Measurements from ENCODE around the gene TMEM176A. TPM values are rescaled to one million over a fixed set of nuclear protein-coding genes. Genes with fewer than 3 reads are reported as not detected.
A peak's percentile ranks its signal among the peaks of the same experiment; 100 is the strongest.

The TMEM176A gene
- total and polyA plus RNA-seq, 2 experiments from 2014 or later = not detected

GRCh38 chr7:150838965-150839650, 38.5 kb downstream of the TMEM176A start:
- H4K20me1 ChIP-seq (ENCODE audit: insufficient read depth) = no peaks in the 10 kb centered on the region
- H3K4me3 ChIP-seq = no peak overlapping the region
- H3K9ac ChIP-seq = no peak overlapping the region
- WGBS, 2 experiments (ENCODE audit: low coverage in 1 of 2, low lambda C conversion rate in 2 of 2, missing lambda C conversion rate in 2 of 2) = 35 to 43% methylated on average over 7 of the region's 7 CpGs
- H3K4me2 ChIP-seq (ENCODE audit: unreplicated experiment) = no peak overlapping the region
- no peak for DNase-seq
- no peaks in the 10 kb centered on the region for H3K36me3 ChIP-seq (ENCODE audit: low read depth)
- no peaks in the 10 kb centered on the region for H3K4me1 ChIP-seq (ENCODE audit: insufficient read depth)
- no peak overlapping the region for H3K27ac ChIP-seq
- in situ Hi-C loops (cut with MboI) = no loop called here
- no peaks in the 10 kb centered on the region for H3K79me2 ChIP-seq (ENCODE audit: insufficient read depth)
- no peaks in the 10 kb centered on the region for H3K9me3 ChIP-seq (ENCODE audit: low read depth)
- no peaks in the 10 kb centered on the region for H3F3A ChIP-seq (ENCODE audit: insufficient read depth)
- no peak for TF ChIP-seq EZH2phosphoT487 (IDR thresholded peaks at IDR 0.05; ENCODE audit: insufficient read depth, low read depth)
- no peak for TF ChIP-seq EZH2 (IDR thresholded peaks at IDR 0.05; ENCODE audit: insufficient read depth, poor library complexity, severe bottlenecking)
- H3K9me2 ChIP-seq (ENCODE audit: insufficient read depth) = no peaks in the 10 kb centered on the region
- H3K27me3 ChIP-seq (replicated peaks; ENCODE audit: insufficient read depth) = no peaks in the 10 kb centered on the region
- H2AFZ ChIP-seq = no peak overlapping the region

DNA sequence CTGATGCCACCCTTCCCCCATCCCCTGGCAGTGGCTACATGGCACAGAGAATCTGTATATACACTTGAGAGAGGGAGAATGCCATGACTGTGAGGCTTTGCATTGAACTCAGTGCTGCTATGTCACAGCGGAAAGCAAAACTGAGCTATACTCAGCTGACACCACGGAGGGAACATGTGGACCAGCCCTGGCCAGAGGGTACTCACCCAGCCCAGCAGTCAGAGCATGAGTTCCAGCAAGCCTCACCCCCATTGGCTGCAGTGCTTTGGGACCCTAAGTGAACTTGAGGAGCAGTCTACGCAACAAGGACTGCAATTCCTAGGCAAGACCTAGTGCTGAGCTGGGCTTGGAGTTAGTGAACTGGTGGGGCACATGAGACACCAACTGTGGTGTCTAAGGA, 41.4 kb downstream of the TMEM176A start:
- Histone ChIP-seq H3K79me2 (ENCODE audit: insufficient read depth) (no peaks in the 10 kb centered on the region), H3K9me3 (ENCODE audit: low read depth) (no peaks in the 10 kb centered on the region), H3F3A (ENCODE audit: insufficient read depth) (no peaks in the 10 kb centered on the region), H2AFZ (no peak overlapping the region), H4K20me1 (ENCODE audit: insufficient read depth) (no peaks in the 10 kb centered on the region), H3K36me3 (ENCODE audit: low read depth) (no peaks in the 10 kb centered on the region), H3K9ac (no peak overlapping the region), H3K9me2 (ENCODE audit: insufficient read depth) (no peaks in the 10 kb centered on the region), H3K27ac (no peak overlapping the region), H3K4me3 (no peak overlapping the region), H3K4me2 (ENCODE audit: unreplicated experiment) (no peak overlapping the region), H3K4me1 (ENCODE audit: insufficient read depth) (no peaks in the 10 kb centered on the region), H3K27me3 (replicated peaks; ENCODE audit: insufficient read depth) (0 out of 2 replicates have a peak, but pooled peaks cover 2% of the 10 kb centered on the region)
- TF ChIP-seq EZH2phosphoT487 (IDR thresholded peaks at IDR 0.05; ENCODE audit: insufficient read depth, low read depth) = no peak
- TF ChIP-seq EZH2 (IDR thresholded peaks at IDR 0.05; ENCODE audit: insufficient read depth, poor library complexity, severe bottlenecking) = no peak
- WGBS, 2 experiments (ENCODE audit: low coverage in 1 of 2, low lambda C conversion rate in 2 of 2, missing lambda C conversion rate in 2 of 2) = 37 to 43% methylated on average over 3 of the region's 3 CpGs
- in situ Hi-C loops (cut with MboI) = no loop called here
- no peak for DNase-seq

DNA sequence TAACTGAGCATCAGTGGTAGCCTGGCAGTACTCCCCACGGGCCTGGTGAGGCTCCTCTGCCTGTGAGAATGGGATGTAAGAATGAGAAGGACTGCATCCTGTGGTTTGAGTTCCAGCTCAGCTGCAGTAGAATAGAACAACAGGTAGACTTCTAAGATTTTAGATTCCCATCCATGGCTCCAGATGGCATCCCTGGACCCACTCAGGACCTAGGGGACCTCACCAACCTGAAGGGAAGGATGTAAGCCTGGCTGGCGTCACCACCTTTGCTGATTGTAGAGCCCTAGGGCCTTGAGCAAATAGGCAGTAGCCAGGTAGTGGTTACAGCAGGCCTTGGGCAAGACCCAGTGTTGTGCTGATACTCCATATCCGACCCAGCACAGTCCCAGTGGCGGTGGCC, 42.1 kb downstream of the TMEM176A start:
- no peak overlapping the region for H2AFZ ChIP-seq
- no peaks in the 10 kb centered on the region for H4K20me1 ChIP-seq (ENCODE audit: insufficient read depth)
- H3K27ac ChIP-seq = no peak overlapping the region
- 20 to 21% methylated on average over 4 of the region's 4 CpGs for WGBS, 2 experiments (ENCODE audit: low coverage in 1 of 2, low lambda C conversion rate in 2 of 2, missing lambda C conversion rate in 2 of 2)
- H3K4me1 ChIP-seq (ENCODE audit: insufficient read depth) = no peaks in the 10 kb centered on the region
- H3K79me2 ChIP-seq (ENCODE audit: insufficient read depth) = no peaks in the 10 kb centered on the region
- H3F3A ChIP-seq (ENCODE audit: insufficient read depth) = no peaks in the 10 kb centered on the region
- H3K27me3 ChIP-seq (replicated peaks; ENCODE audit: insufficient read depth) = 0 out of 2 replicates have a peak, but pooled peaks cover 2% of the 10 kb centered on the region
- no peaks in the 10 kb centered on the region for H3K9me2 ChIP-seq (ENCODE audit: insufficient read depth)
- no peaks in the 10 kb centered on the region for H3K36me3 ChIP-seq (ENCODE audit: low read depth)
- no peak for DNase-seq
- in situ Hi-C loops (cut with MboI) = no loop called here
- no peaks in the 10 kb centered on the region for H3K9me3 ChIP-seq (ENCODE audit: low read depth)
- H3K9ac ChIP-seq = no peak overlapping the region
- no peak overlapping the region for H3K4me2 ChIP-seq (ENCODE audit: unreplicated experiment)
- TF ChIP-seq EZH2 (IDR thresholded peaks at IDR 0.05; ENCODE audit: insufficient read depth, poor library complexity, severe bottlenecking) = no peak
- no peak for TF ChIP-seq EZH2phosphoT487 (IDR thresholded peaks at IDR 0.05; ENCODE audit: insufficient read depth, low read depth)
- H3K4me3 ChIP-seq = no peak overlapping the region

DNA sequence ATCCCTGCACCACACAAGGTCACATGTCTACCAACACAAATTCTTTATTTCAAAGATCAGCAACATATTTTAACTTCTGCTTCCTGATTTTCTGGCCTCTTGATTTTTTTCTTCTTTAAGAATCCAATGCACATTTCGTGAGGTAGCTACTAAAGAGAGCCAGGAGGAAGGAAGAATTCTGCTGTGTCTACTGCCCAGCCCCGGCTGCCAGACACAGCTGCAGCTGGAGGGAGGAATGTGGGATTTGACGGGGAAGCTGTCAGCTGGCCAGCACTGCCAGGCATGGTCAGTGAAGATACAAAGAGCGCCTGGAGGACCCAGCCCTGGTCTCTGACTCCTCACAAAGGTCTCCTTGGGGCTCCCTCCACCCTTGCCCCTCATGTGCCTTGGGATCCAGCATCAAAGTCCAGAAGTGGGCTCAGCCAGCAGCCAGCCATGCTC, 44.9 kb downstream of the TMEM176A start:
- no peak overlapping the region for H3K27ac ChIP-seq
- H3F3A ChIP-seq (ENCODE audit: insufficient read depth) = no peaks in the 10 kb centered on the region
- H3K4me2 ChIP-seq (ENCODE audit: unreplicated experiment) = no peak overlapping the region
- H3K36me3 ChIP-seq (ENCODE audit: low read depth) = no peaks in the 10 kb centered on the region
- H3K79me2 ChIP-seq (ENCODE audit: insufficient read depth) = no peaks in the 10 kb centered on the region
- no peak overlapping the region for H3K4me3 ChIP-seq
- no peak overlapping the region for H2AFZ ChIP-seq
- H3K27me3 ChIP-seq (replicated peaks; ENCODE audit: insufficient read depth) = 0 out of 2 replicates have a peak, but pooled peaks cover 2% of the 10 kb centered on the region
- in situ Hi-C loops (cut with MboI) = no loop called here
- H3K9ac ChIP-seq = no peak overlapping the region
- H3K9me2 ChIP-seq (ENCODE audit: insufficient read depth) = no peaks in the 10 kb centered on the region
- TF ChIP-seq EZH2 (IDR thresholded peaks at IDR 0.05; ENCODE audit: insufficient read depth, poor library complexity, severe bottlenecking) (no peak), EZH2phosphoT487 (IDR thresholded peaks at IDR 0.05; ENCODE audit: insufficient read depth, low read depth) (no peak)
- no peaks in the 10 kb centered on the region for H4K20me1 ChIP-seq (ENCODE audit: insufficient read depth)
- no peaks in the 10 kb centered on the region for H3K4me1 ChIP-seq (ENCODE audit: insufficient read depth)
- H3K9me3 ChIP-seq (ENCODE audit: low read depth) = no peaks in the 10 kb centered on the region
- 1 to 4% methylated on average over 4 of the region's 4 CpGs for WGBS, 2 experiments (ENCODE audit: low coverage in 1 of 2, low lambda C conversion rate in 2 of 2, missing lambda C conversion rate in 2 of 2)
- DNase-seq = peak; percentile 2
